K562 (cell line): ENCODE data around the gene SUPT5H. TPM values are rescaled to one million over a fixed set of nuclear protein-coding genes. Genes with fewer than 3 reads are reported as not detected.

Experiments used
- ARID4B ChIP-seq: sonication (generic); formaldehyde crosslinking; IDR thresholded peaks from 2 replicates; pipeline ENCODE4 v1.8.0; 2022; ENCODE audit warnings: mild to moderate bottlenecking, missing genetic modification reagents
- CGGBP1 ChIP-seq: fragments of 250-450 bp; sonication (Bioruptor Pico); IDR thresholded peaks from 2 replicates; pipeline ENCODE4 v1.9.0; 2021; ENCODE audit warnings: mild to moderate bottlenecking
- CREM ChIP-seq: IDR thresholded peaks from 2 replicates; pipeline ENCODE4 v1.6.1; 2014; ENCODE audit warnings: antibody characterized with exemption, low read depth
- ELF2 ChIP-seq: fragments of 250-450 bp; sonication (Bioruptor Pico); IDR thresholded peaks from 2 replicates; pipeline ENCODE4 v1.5.0; 2021; ENCODE audit warnings: mild to moderate bottlenecking
- ETV6 ChIP-seq, 3 experiments: fragments of 150-350 bp in 1 of 3; sonication (generic) in 1 of 3; formaldehyde crosslinking in 1 of 3; IDR thresholded peaks; 2 replicates each; pipeline versions ENCODE4 v1.6.1 to v1.8.0; 2014 to 2022; ENCODE audit warnings: borderline replicate concordance in 2 of 3, low read depth in 2 of 3, antibody characterized with exemption in 1 of 3, low read length in 1 of 3, mild to moderate bottlenecking in 1 of 3, missing genetic modification reagents in 1 of 3
- FIP1L1 ChIP-seq: fragments of 200-400 bp; formaldehyde crosslinking; IDR thresholded peaks from 2 replicates; pipeline ENCODE4 v1.6.1; 2018; ENCODE audit warnings: mild to moderate bottlenecking, low read depth, low read length; ENCODE audit not compliant: poor library complexity, severe bottlenecking
- FOS ChIP-seq: IDR thresholded peaks from 3 replicates; pipeline ENCODE4 v1.6.1; 2011; ENCODE audit not compliant: insufficient read length; ENCODE audit errors: extremely low read depth
- HIVEP1 ChIP-seq: fragments of 250-450 bp; sonication (Bioruptor Pico); IDR thresholded peaks from 2 replicates; pipeline ENCODE4 v1.4.0; 2020; ENCODE audit warnings: mild to moderate bottlenecking
- HMGN3 ChIP-seq: IDR thresholded peaks from 2 replicates; pipeline ENCODE4 v1.6.1; 2011; ENCODE audit warnings: borderline replicate concordance, low read depth, mild to moderate bottlenecking, mixed read lengths, low read length; ENCODE audit not compliant: insufficient read length; ENCODE audit errors: extremely low read depth
- LARP7 ChIP-seq: fragments of 450-650 bp; IDR thresholded peaks from 2 replicates; pipeline ENCODE4 v1.6.1; 2016
- NFATC3 ChIP-seq: fragments of 450-650 bp; IDR thresholded peaks from 2 replicates; pipeline ENCODE4 v1.6.1; 2017; ENCODE audit warnings: mild to moderate bottlenecking
- NFXL1 ChIP-seq: fragments of 450-650 bp; formaldehyde crosslinking; IDR thresholded peaks from 2 replicates; pipeline ENCODE4 v1.4.0; 2021; ENCODE audit warnings: mild to moderate bottlenecking
- PKNOX1 ChIP-seq: fragments of 450-650 bp; IDR thresholded peaks from 2 replicates; pipeline ENCODE4 v1.6.1; 2016
- SMAD3 ChIP-seq: fragments of 450-650 bp; formaldehyde crosslinking; conservative IDR thresholded peaks from 2 replicates; pipeline ENCODE4 v1.4.0; 2020; ENCODE audit warnings: mild to moderate bottlenecking
- SMAD4 ChIP-seq: fragments of 250-450 bp; sonication (Bioruptor Pico); conservative IDR thresholded peaks from 2 replicates; pipeline ENCODE4 v1.8.0; 2021; ENCODE audit warnings: inconsistent platforms, mild to moderate bottlenecking, moderate library complexity
- SMARCE1 ChIP-seq: fragments of 450-650 bp; IDR thresholded peaks from 2 replicates; pipeline ENCODE4 v1.7.1; 2016; ENCODE audit warnings: mild to moderate bottlenecking
- TBL1XR1 ChIP-seq, 2 experiments: IDR thresholded peaks; 2 replicates each; pipeline ENCODE4 v1.6.1; 2012; ENCODE audit warnings: improper control_type of control experiment in 2 of 2, low read length in 2 of 2, mild to moderate bottlenecking in 1 of 2
- TGIF2 ChIP-seq: sonication (generic); formaldehyde crosslinking; IDR thresholded peaks from 2 replicates; pipeline ENCODE4 v1.8.1; 2022; ENCODE audit warnings: mild to moderate bottlenecking, missing genetic modification reagents, moderate library complexity
- ZNF212 ChIP-seq: fragments of 450-650 bp; formaldehyde crosslinking; IDR thresholded peaks from 2 replicates; pipeline ENCODE4 v1.4.0; 2020; ENCODE audit warnings: mild to moderate bottlenecking
- ZNF354B ChIP-seq: fragments of 250-450 bp; sonication (Bioruptor Pico); IDR thresholded peaks from 2 replicates; pipeline ENCODE4 v1.4.0; 2020
- ZNF584 ChIP-seq: fragments of 200-800 bp; sonication (Bioruptor generic); IDR thresholded peaks from 2 replicates; pipeline ENCODE4 v1.6.1; 2016; ENCODE audit warnings: low read depth, mild to moderate bottlenecking, missing genetic modification characterization, missing compliant biosample characterization
- ZNF75A ChIP-seq: fragments of 450-650 bp; formaldehyde crosslinking; IDR thresholded peaks from 2 replicates; pipeline ENCODE4 v1.4.0; 2020; ENCODE audit warnings: mild to moderate bottlenecking
- polyA plus RNA-seq, 8 experiments: library from polyadenylated mRNA; depleted of rRNA in 4 of 8; stranded (reverse) in 5 of 8; unstranded in 3 of 8; fragments of >200 nt; fragmentation: Nextera tagmentation in 2 of 8; fragmentation: Illumina TruSeq in 1 of 8; extraction: Ambion mirVana in 2 of 8; extraction: Trizol in 1 of 8; gene quantifications; 2 replicates each; pipeline versions ENCODE4 v1.2.1 to v1.2.3, GENCODE V29; 2011 to 2014; ENCODE audit warnings: inconsistent platforms in 1 of 8, missing spikeins in 1 of 8
- total RNA-seq, 7 experiments: library from RNA; depleted of rRNA in 6 of 7; stranded (reverse); fragments of >200 nt in 6 of 7; fragmentation: Illumina TruSeq in 2 of 7; extraction: Trizol in 2 of 7; gene quantifications; 2 replicates each; pipeline versions ENCODE4 v1.2.1 to v1.2.3, GENCODE V29; 2011 to 2021; ENCODE audit warnings: low replicate concordance in 1 of 7

The SUPT5H gene
- total and polyA plus RNA-seq, 9 of the 15 experiments (the other 6 are each of a cell fraction or from before 2014, with no cell fraction given): 13.3 to 85.9 (median 35.9) TPM

- TF ChIP-seq SMAD4 (0 out of 2 replicates have a peak, but pooled peaks have one; percentile 13), ZNF75A (no peak), ARID4B (CRISPR knock-in tag) (peak; percentile 92), HMGN3 (peak; percentile 80), PKNOX1 (no peak; the same call in 1 of the 2 replicates), CGGBP1 (CRISPR knock-in tag) (no peak), FOS (no peak), HIVEP1 (no peak), ZNF212 (CRISPR knock-in tag) (no peak), ZNF584 (CRISPR knock-in tag) (peak; percentile 12; the same call in 1 of the 2 replicates), NFXL1 (CRISPR knock-in tag) (no peak), TGIF2 (CRISPR knock-in tag) (no peak), CREM (peak; percentile 91), SMARCE1 (peak; percentile 55), FIP1L1 (peak; percentile 77), ELF2 (no peak), ZNF354B (CRISPR knock-in tag) (no peak), LARP7 (no peak; the same call in 1 of the 2 replicates), TBL1XR1 (IDR thresholded peaks at IDR 0.05; ENCODE audit: low read length in 2 of 2) (peak; percentile 53 to 67; a peak in 2 of 4 replicates), NFATC3 (0 out of 2 replicates have a peak, but pooled peaks have one; percentile 46), SMAD3 (CRISPR knock-in tag) (no peak), ETV6 (IDR thresholded peaks at IDR 0.05; ENCODE audit: borderline replicate concordance in 1 of 2, low read depth in 2 of 2, low read length in 1 of 2) (no peak), ETV6 (CRISPR knock-in tag; IDR thresholded peaks at IDR 0.05; ENCODE audit: borderline replicate concordance) (peak; percentile 75; the same call in 1 of the 2 replicates)
Measured at GRCh38 chr19:39480337-39481228, 35.2 kb downstream of the SUPT5H start, which contains the start of gene TIMM50 (continued).
